ENCODE results near the gene MEGF11. TPM values are rescaled to one million over a fixed set of nuclear protein-coding genes. Genes with fewer than 3 reads are reported as not detected.

The MEGF11 gene
- total RNA-seq, 1 experiment from 2014 or later = 1.2 TPM

DNA sequence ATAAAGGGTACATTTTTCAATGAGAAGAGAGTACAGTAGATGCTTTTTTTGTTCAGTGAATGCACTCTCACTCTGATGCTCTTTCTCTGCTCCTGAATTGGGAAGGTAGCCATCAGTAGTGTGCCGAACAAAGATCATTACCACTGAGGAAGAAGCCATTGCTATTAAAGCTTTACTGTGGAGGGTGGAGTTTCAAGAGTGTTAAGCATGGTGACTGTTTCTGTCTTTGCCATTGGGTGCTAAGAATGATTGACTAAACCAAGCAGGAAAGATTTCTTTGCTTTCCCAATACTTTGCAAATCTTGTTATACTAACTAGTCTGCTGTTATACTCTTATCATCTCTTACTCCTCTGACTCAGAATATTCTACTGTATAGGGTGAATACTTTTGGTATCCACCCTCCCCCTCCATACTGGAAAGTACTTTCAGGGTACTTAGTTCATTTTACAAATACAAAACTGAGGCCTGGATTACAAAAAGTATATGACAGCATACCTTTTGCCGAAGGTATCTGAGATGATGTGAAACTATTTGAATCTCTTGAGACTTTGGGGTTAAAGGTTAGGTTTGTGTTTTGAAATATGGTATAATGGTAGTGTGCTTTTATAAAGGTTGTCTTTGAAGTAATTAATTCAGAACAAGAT lies 382.5 kb downstream of the MEGF11 start:
- peak overlapping the region; percentile 99 to 100 (median 99); a peak in 3 of 7 replicates for H3K27ac Mint-ChIP-seq
- Histone ChIP-seq H3K79me1 (ENCODE audit: insufficient read depth, low read depth, low read length, poor library complexity, severe bottlenecking) (no peaks in the 10 kb centered on the region), H2BK15ac (ENCODE audit: low read depth, low read length) (no peak overlapping the region), H3K9ac (ENCODE audit: extremely low read depth, insufficient read length, low read length) (peak overlapping the region; percentile 85), H3K4me1 (ENCODE audit: insufficient read depth, low read length) (no peaks in the 10 kb centered on the region), H3K27me3 (ENCODE audit: insufficient read depth, low read length) (no peaks in the 10 kb centered on the region), H3K18ac (ENCODE audit: insufficient read length, low read depth, low read length) (no peak overlapping the region), H3K79me2 (ENCODE audit: insufficient read depth, low read length) (peaks cover 23% of the 10 kb centered on the region; the same call in 1 of the 2 replicates), H4K8ac (replicated peaks; ENCODE audit: insufficient read length, low read depth, low read length) (no peak overlapping the region), H3K4me2 (ENCODE audit: insufficient read depth, insufficient read length, low read length) (peak overlapping the region; percentile 85), H2AK5ac (ENCODE audit: insufficient read length, low read length) (no peak overlapping the region), H2BK20ac (ENCODE audit: low read depth, low read length, poor library complexity, severe bottlenecking) (no peak overlapping the region), H2BK120ac (ENCODE audit: low read depth, low read length, poor library complexity, severe bottlenecking) (no peak overlapping the region), H3T11ph (ENCODE audit: low read length) (no peak overlapping the region), H3K23ac (ENCODE audit: insufficient read length, low read depth, low read length) (no peak overlapping the region), H4K91ac (ENCODE audit: insufficient read length, low read depth, low read length) (no peak overlapping the region), H3K4ac (ENCODE audit: low read depth, low read length) (no peak overlapping the region), H2AFZ (ENCODE audit: low read length) (no peak overlapping the region), H4K5ac (ENCODE audit: insufficient read length, low read depth, low read length) (no peak overlapping the region), H3K23me2 (ENCODE audit: insufficient read length, low read depth, low read length, poor library complexity, severe bottlenecking) (peaks cover 4% of the 10 kb centered on the region), H3K14ac (ENCODE audit: insufficient read depth, low read length) (no peak overlapping the region), H4K20me1 (ENCODE audit: control insufficient read depth, insufficient read depth, insufficient read length) (no peaks in the 10 kb centered on the region), H3K9me3 (ENCODE audit: control insufficient read depth, low read depth, low read length) (no peaks in the 10 kb centered on the region), H2BK12ac (ENCODE audit: insufficient read length, low read depth, low read length) (no peak overlapping the region), H2BK5ac (ENCODE audit: insufficient read length, low read length) (no peak overlapping the region), H3K56ac (ENCODE audit: insufficient read length, low read depth, low read length) (no peak overlapping the region), H3K27ac (ENCODE audit: insufficient read length, low read depth, low read length) (no peak overlapping the region)
- peaks cover 13 to 15% of the 10 kb centered on the region in 2 experiments for H3K4me1 Mint-ChIP-seq
- peaks cover 3 to 5% of the 10 kb centered on the region in 2 experiments; a peak in 3 of 5 replicates for H3K9me3 Mint-ChIP-seq
- TF ChIP-seq, protein P1, sequence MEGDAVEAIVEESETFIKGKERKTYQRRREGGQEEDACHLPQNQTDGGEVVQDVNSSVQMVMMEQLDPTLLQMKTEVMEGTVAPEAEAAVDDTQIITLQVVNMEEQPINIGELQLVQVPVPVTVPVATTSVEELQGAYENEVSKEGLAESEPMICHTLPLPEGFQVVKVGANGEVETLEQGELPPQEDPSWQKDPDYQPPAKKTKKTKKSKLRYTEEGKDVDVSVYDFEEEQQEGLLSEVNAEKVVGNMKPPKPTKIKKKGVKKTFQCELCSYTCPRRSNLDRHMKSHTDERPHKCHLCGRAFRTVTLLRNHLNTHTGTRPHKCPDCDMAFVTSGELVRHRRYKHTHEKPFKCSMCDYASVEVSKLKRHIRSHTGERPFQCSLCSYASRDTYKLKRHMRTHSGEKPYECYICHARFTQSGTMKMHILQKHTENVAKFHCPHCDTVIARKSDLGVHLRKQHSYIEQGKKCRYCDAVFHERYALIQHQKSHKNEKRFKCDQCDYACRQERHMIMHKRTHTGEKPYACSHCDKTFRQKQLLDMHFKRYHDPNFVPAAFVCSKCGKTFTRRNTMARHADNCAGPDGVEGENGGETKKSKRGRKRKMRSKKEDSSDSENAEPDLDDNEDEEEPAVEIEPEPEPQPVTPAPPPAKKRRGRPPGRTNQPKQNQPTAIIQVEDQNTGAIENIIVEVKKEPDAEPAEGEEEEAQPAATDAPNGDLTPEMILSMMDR (conservative IDR thresholded peaks at IDR 0.05) = no peak
- peaks cover 0 to 11% (median 6%) of the 10 kb centered on the region in 3 experiments; a peak in 4 of 7 replicates for H3K36me3 Mint-ChIP-seq (ENCODE audit: insufficient read depth in 1 of 3, low read depth in 3 of 3)
- H3K27me3 Mint-ChIP-seq (ENCODE audit: low read depth) = peaks cover 5% of the 10 kb centered on the region; the same call in 1 of the 2 replicates
- no CpG with 5 or more reads among the region's 2 CpGs for WGBS (ENCODE audit: extremely low coverage, insufficient read length, low lambda C conversion rate)
- peak overlapping the region; percentile 100 for H3K4me3 Mint-ChIP-seq
- no peak for DNase-seq
